Measurements from ENCODE around the gene SETD4. TPM values are rescaled to one million over a fixed set of nuclear protein-coding genes. Genes with fewer than 3 reads are reported as not detected.
A peak's percentile ranks its signal among the peaks of the same experiment; 100 is the strongest.

SETD4 gene
- total RNA-seq, 2 donors from 2014 or later: 11.5 TPM

- ATAC-seq (peak in 1 of 2 donors; percentile 50), DNase-seq (no peak)
- intact Hi-C loops (cut with DNase I): loop anchor here in 1 of 2 donors (10.0 kb wide), 1 partner anchor 1283 kb away; no protein-coding TSS in a partner anchor
These were observed 33.0 kb downstream of the SETD4 start for GRCh38 chr21:36027347-36027746.

GRCh38 chr21:36024782-36025181 is 35.5 kb downstream of the SETD4 start:
- no peak for DNase-seq
- no peak for ATAC-seq
- intact Hi-C loops (cut with DNase I): loop anchor here in 1 of 2 donors (10.0 kb wide), 1 partner anchor 1280 kb away; no protein-coding TSS in a partner anchor

- ATAC-seq (no peak), DNase-seq (no peak)
- intact Hi-C loops (cut with DNase I): loop anchor here in 1 of 2 donors (10.0 kb wide), 1 partner anchor 1278 kb away; no protein-coding TSS in a partner anchor
These were observed 37.2 kb downstream of the SETD4 start for GRCh38 chr21:36023092-36023480.

- intact Hi-C loops (cut with DNase I): loop anchor here in 1 of 2 donors (10.0 kb wide), 1 partner anchor 1278 kb away; no protein-coding TSS in a partner anchor
- no peak for DNase-seq
- no peak for ATAC-seq
These were observed 37.8 kb downstream of the SETD4 start for GRCh38 chr21:36022427-36023091.

- no peak for ATAC-seq
- no peak for DNase-seq
- intact Hi-C loops (cut with DNase I): loop anchor here in 1 of 2 donors (10.0 kb wide), 1 partner anchor 1277 kb away; no protein-coding TSS in a partner anchor
These were observed 39.0 kb downstream of the SETD4 start for GRCh38 chr21:36021251-36021837.

GRCh38 chr21:36015045-36015444 is 45.3 kb downstream of the SETD4 start:
- intact Hi-C loops (cut with DNase I): no loop called here
- DNase-seq: no peak
- no peak for ATAC-seq

- intact Hi-C loops (cut with DNase I): no loop called here
These were observed 49.5 kb downstream of the SETD4 start for GRCh38 chr21:36010801-36011200.

DNA sequence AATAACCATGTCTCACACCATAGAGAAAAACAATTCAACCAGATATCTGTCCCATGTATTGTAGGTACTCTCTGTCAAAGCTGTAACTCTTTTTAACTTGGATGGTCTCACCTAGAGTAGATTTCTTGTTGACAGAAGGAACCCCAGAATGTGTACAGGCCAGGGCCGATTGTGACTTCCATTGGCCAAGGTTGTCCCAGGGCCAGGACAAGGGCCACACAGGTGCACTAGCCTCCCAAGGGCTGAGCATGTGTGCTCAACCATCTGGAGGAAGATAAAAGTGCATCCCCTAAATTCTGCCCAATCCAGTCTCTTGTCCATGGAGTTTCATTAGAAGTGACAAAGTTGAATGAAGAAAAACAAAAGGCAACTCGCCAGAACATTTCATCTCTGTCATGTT is 51.8 kb downstream of the SETD4 start:
- ATAC-seq (no peak), DNase-seq (no peak)
- intact Hi-C loops (cut with DNase I): no loop called here

More at GRCh38 chr21:36010801-36011200, 49.5 kb downstream of the SETD4 start:
- DNase-seq: no peak
- ATAC-seq: no peak

DNA sequence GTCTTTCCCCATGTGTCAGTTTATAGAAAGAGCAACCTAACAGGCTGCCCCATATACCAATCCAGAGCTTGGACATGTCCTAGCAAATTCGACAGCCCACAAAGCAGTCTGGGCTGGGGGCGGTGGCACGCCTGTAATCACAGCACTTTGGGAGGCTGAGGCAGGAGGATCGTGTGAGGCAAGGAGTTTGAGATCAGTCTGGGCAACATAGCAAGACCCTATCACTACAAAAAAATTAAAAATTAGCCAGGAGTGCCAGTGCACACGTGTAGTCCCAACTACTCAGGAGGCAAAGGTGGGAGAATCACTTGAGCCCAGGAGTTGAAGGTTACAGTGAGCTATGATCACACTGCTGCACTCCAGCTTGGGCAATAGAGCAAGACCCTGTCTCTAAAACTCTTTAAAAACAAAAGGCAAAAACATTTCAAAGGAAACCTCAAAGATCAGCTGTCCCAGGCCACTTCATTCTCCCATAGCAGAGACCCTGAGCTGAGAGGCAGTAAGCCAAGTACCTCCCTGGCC is 54.4 kb downstream of the SETD4 start:
- intact Hi-C loops (cut with DNase I): no loop called here
- no peak for DNase-seq
- no peak for ATAC-seq

GRCh38 chr21:36005018-36005417 is 55.3 kb downstream of the SETD4 start:
- ATAC-seq (no peak), DNase-seq (no peak)
- intact Hi-C loops (cut with DNase I): no loop called here

DNA sequence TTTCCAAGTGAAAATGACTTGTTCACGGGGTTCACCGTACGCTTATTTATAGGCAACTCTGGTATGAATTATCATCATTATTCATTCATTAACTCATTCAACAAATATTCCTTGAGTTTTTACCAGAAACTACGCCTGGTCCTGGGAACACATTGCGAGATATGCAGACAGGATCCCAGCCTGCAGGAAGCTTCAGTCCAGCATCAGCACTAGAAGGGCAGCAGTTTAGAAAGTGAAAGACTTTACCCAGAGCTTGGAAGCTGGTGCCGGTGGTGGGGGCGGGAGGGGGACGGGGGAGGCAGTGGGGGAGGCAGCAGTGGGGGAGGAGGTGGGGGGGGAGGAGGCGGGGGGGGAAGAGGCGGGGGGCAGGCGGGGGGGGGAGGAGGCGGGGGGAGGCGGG is 55.9 kb downstream of the SETD4 start:
- ATAC-seq (no peak), DNase-seq (no peak)
- intact Hi-C loops (cut with DNase I): no loop called here

DNA sequence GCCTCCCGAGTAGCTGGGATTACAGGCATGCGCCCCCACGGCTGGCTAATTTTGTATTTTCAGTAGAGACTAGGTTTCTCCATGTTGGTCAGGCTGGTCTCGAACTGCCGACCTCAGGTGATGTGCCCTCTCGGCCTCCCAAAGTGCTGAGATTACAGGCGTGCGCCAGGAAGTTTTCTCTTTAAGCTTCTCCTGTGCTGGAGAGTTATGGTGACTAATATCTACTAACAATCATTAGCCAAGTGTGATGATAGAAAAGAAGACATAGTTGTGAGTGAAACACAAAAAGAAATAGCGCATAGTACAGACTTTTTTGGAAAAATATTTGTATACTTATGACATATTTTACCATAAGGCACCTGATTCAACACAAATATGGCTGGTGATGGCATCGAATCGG is 56.5 kb downstream of the SETD4 start:
- no peak for ATAC-seq
- DNase-seq: no peak
- intact Hi-C loops (cut with DNase I): no loop called here

DNA sequence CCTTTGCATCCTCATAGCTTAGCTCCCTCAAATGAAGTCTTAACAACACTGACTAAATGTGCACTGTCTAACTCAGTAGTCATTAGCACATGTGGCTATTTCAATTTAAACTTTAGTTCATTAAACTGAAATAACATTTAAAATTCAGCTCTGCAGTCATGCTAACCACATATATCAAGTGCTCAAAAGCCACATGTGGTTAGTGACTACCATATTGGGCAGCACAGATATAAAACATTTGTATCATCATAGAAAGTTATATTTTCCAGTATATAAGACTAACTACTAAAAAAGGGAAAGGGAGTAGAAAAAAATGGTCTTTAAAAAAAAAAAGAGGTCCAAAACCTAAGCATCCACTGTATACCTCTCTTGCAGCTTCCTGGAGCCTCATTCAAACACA is 64.1 kb downstream of the SETD4 start:
- DNase-seq (no peak), ATAC-seq (no peak)
- intact Hi-C loops (cut with DNase I): no loop called here

- no peak for ATAC-seq
- no peak for DNase-seq
- intact Hi-C loops (cut with DNase I): no loop called here
These were observed 64.7 kb downstream of the SETD4 start for GRCh38 chr21:35995522-35996088.

- ATAC-seq (no peak), DNase-seq (no peak)
- intact Hi-C loops (cut with DNase I): no loop called here
These were observed 65.7 kb downstream of the SETD4 start for GRCh38 chr21:35994613-35995012.

GRCh38 chr21:35993875-35994490 is 66.3 kb downstream of the SETD4 start:
- intact Hi-C loops (cut with DNase I): no loop called here
- no peak for DNase-seq
- ATAC-seq: no peak

- DNase-seq (no peak), ATAC-seq (no peak)
- intact Hi-C loops (cut with DNase I): no loop called here
These were observed 69.2 kb downstream of the SETD4 start for GRCh38 chr21:35991131-35991530.

GRCh38 chr21:35990609-35991008 is 69.7 kb downstream of the SETD4 start:
- ATAC-seq: no peak
- intact Hi-C loops (cut with DNase I): no loop called here
- no peak for DNase-seq

DNA sequence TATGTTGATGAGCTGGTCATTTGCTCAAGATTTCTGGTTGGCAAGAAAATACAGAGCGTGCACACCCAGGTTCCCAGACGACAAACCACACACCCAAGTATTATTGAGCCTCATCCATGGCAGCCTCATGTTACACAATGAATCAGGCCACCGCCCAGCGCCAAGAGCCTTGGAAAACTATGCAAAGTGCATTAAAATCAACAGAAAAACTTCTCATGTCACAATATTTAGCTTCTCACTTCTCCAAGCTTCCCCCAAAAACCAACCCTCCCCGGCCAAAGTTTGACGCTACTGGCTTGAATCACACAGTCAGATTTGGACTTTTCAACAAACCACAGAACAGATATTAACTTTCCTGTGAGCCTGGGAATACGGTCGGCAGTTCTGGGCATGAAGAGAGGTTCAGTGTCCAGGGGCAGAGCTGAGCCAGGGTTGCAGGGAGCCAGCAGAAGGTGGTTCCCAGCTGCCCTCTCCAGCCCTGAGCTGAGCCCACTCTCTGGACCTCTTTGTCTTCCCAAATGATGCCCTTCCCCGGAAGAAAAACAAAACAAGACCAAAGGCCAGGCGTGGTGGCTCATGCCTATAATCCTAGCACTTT is 71.1 kb downstream of the SETD4 start:
- ATAC-seq (peak; percentile 30 to 44), DNase-seq (peak; percentile 53)
- intact Hi-C loops (cut with DNase I): no loop called here
